ENCODE results near the gene LSS.

LSS gene

DNA sequence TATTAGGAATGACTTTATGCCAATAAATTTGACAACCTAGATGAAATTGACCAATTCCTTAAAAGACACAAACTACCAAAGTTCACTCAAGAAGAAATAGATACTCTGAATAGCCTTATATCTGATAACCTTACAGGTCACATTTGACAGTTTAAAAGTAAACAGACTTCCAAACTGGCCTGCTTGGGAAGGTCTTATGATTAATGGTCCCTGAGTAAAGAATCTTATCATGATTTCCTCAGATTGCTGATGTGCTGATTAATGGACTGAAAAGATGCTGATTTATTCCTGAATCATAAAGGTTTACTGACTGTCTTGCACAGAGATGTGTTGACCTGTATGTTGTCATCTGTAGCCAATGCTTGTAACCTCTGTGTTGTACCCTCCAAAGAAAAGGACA lies 63.5 kb downstream of the LSS start:
- no peak for DNase-seq

DNA sequence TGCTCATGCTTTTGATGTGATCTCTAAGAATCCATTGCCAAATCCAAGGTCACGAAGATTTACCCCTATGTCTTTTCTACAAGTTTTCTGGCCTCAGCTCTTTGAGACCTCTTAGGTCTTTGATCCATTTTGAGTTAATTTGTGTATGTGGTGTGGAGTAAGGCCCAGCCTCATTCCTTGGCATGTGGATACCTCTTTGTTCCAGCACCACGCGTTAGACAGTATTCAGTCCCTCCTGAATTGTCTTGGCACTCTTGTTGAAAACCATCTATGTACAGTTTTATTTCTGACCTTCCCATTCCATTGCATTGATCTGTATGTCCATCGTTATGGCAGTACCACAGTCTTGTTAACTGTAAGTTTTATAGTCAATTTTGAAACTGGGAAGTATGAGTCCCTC lies 65.2 kb downstream of the LSS start:
- no peak for DNase-seq

DNA sequence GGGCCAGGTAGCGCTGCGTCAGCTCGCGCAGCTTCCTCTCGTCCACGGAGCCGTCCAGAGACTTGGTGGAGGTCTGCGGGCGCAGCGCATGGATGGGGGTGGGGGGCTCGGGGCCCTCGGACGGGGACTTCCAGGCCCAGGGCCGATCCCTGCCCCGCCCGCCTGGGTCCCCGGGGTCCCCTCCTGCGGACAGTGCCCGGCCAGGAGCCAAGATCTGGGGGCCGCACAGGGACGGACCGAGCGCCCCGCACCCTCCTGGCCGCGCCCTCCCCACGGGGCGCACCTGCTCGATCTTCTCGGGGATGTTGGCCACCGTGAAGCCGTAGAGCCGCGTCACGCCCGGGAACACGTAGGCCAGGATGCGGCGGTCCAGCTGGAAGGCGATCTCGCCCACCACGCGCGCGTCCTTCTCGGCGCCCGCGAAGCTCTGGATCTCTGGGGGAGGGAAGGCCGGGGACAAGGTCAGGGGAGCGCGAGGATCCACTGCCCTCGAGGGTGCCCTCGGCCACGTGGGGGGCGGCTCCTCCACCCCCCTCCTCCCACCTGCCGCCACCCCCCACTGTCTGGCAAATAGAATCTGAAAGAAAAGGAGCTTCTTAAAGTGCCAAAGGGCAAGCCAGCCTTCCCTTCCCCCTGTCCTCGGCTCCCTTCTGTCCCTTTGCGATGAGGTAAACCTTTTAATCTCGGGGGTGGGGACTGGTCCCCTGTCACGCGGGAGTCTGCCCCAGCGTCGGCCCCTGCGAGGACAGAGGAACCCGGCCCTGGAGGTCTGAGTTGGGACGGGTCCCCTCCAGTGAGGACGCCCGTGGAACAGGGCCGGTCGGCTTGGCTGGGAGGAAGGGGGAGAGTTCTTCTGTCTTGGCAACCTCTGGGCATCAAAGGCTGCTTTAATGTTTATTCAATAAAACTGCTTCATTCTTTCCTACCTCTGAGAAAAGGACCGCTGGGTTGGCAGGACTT lies 66.7 kb downstream of the LSS start:
- no peak for DNase-seq

DNA sequence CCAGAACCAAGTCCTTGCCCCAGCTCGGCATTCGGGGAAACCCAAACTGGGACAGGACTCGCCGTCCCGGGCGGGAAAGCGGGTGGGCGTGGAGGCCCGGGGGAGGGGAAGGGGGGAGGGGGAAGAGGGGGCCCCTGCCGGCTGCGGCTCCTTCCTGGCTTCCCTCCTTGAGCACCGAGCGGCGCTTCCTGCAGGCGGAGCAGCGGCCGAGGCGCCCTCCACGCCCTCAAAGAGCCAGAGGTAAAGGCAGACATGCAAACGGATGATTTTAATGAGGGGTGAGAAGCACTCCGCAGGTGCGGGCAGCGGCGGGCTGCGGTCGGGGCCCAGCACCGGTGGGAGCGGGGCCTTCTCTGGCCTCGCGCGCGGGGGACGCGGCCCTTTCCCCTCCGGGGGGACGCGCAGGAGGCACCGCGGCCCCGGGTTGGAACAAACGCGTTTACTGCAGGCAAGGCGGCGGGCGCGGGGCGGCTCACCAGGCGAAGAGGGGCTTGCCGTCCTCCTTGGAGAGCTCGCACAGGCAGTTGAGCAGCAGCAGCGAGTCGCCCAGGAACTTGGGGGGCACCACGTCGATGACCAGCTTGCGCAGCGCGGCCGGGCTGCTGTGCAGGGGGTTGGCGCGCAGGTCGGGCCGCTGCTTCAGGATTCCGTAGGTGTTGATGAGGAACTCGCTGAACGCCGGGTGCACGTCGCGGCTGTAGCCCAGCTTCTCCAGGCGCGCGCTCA lies 67.5 kb downstream of the LSS start:
- DNase-seq, result no peak

DNA sequence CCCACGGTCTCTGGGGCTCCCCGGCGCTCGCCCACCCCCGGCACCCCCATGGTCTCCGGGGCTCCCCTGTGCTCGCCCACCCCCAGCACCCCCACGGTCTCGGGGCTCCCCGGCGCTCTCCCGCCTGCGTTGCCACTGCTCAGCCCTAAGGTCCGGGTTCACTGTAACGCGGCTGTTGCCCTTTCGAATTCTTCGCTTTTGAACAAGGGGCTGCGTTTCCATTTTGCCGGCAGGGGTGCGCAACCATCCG lies 68.0 kb downstream of the LSS start:
- DNase-seq, result no peak

DNA sequence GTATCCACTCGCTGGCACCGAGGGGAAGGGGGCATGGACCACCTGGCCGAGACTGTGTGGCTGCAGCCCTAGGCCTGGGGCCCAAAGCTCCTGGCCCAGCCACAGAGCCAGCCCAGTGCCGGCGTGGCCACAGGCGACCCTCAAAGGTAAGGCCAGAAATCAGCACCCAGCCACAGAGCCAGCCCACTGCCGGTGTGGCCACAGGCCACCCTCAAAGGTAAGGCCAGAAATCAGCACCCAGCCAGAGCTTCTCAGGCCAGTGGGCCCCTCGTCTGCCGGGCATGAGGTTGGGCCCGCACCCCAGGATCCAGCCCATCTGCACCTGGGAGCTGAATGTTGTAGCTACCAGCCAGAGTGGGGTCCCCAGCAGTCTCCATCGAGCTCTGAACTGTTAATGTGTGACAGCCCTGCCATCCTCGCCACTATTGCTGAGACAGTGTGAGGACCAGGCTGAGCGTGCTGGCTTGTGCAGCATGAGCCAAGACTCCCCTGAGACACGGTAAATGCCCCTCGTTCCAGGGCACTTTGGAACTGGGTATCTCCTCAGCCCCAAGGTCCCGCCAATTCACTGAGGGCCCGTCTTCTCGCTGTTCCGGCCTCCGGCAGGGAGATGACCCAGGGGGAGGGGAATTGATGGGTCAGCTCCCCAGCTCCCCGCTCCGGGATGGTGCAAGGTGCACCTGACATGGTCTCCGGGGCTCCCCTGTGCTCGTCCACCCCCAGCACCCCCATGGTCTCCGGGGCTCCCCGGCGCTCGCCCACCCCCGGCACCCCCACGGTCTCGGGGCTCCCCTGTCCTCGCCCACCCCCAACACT lies 68.5 kb downstream of the LSS start:
- DNase-seq, result no peak

DNA sequence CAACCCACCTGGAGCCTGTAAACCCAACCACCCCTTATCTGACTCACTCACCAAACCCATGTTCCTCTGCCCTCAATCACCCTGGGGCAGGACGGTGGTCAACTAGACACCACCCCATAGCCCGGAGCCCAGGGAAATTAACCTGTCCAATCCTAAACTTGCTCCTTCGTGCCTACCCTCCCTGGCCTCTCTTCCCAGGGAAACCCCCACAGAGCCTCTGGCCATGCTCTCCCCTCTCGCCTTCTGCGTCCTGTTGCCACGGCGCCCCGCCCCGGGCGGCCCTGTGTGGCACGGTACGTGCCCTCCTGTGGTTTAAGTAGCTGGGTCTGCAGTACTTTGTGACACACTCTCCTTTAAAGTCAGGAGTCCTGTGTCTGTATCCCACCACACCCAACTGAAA lies 69.2 kb downstream of the LSS start:
- no peak for DNase-seq

DNA sequence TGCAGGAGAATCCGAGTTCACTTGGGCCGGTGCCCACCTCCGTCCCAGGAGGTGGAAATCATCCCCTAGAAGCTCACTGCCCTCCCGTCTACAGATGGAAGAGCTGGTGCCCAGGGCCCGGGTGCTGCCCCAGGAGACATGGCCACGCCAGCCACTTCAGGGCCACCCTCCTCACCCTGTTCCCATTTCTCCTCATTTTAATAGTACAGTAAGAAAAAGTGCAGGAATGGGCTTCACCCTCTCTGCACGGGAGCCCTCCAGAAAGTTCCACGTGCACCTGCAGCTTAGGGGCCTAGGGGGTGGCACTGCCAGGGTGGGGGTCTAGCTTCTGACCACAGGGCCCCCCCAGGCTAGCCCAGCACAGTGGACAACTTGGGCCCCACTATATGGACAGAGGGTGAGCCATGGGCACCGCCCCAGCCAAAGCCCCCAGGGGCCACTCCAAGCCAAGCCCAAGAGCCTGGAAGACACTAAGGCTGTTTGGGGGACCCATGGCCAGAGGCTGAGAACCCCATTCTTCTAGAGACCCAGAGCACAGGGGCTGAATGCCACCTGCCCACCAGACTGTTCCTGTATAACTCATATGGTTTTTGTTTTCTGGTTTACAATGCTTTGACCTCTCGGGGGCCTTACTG lies 69.8 kb downstream of the LSS start:
- DNase-seq, result no peak

DNA sequence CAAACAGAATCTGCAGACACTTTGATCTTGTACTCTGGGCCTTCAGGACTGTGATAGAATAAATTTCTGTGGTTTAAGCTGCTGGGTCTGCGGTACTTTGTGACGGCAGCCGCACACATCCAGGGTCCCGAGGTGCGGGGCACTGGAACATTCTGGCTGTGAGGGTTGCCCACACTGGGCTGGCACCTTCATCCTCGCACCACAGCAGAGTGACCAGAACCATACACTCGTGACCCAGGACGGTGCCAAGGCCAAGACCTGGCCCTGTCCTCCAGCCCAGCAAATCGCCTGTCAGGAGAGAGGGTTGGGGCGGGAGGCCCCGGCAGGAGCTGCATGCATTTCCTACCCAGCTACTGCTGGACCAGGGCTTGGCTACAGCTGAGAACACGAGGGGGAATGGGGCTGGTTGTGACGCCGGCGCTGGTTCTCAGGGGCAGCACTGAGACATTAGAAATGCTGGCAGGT lies 70.6 kb downstream of the LSS start:
- DNase-seq, result no peak

DNA sequence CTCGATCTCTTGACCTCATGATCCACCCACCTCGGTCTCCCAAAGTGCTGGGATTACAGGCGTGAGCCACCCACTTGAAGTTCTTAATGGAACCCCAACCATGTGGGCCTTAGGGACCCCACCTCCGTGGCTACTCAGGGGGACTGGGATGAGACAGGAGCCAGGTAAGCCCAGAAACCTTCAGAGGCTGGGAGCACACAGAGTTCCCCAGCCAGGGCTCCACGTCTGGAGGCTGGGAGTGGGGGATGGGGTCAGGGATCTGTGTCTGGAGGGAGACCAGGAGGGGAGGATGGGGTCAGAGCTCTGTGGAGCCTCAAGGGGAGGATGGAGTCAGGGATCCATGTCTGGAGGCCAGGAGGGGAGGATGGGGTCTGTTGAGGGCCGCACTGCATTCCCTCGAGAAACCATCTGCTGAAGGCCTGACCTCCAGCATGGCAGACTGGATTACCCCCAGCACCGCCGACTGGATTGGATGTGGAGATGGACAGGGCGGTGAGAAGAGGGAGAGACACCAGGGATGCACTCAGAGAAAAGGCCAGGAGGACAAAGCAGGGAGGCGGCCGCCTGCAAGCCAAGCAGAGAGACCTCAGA lies 71.1 kb downstream of the LSS start:
- DNase-seq, result no peak

DNA sequence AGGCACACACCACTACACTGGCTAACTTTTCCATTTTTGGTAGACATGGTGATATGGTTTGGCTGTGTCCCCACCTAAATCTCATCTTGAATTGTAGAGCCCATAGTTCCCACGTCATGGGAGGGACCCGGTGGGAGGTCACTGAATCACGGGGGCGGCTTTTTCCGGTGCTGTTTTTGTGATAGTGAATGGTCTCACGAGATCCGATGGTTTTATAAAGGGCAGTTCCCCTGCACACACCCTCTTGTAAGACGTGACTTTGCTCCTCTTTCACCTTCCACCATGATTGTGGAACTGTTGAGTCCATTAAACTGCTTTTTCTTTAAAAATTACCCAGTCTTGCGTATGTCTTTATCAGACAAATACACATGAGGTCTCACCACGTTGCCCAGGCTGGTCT lies 71.9 kb downstream of the LSS start:
- DNase-seq, result no peak

DNA sequence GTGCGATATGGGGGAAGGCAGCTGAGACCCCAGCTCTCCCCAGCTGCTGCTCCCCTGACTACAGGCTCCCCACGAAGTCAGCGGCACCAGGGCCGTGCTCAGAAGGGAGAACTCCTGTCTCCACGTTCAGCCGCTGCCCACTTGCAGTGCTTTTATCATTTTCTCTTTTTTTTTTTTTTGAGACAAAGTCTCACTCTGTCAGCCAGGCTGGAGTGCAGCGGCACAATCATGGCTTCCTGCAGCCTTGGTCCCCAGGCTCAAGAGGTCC lies 72.3 kb downstream of the LSS start:
- DNase-seq, result no peak

DNA sequence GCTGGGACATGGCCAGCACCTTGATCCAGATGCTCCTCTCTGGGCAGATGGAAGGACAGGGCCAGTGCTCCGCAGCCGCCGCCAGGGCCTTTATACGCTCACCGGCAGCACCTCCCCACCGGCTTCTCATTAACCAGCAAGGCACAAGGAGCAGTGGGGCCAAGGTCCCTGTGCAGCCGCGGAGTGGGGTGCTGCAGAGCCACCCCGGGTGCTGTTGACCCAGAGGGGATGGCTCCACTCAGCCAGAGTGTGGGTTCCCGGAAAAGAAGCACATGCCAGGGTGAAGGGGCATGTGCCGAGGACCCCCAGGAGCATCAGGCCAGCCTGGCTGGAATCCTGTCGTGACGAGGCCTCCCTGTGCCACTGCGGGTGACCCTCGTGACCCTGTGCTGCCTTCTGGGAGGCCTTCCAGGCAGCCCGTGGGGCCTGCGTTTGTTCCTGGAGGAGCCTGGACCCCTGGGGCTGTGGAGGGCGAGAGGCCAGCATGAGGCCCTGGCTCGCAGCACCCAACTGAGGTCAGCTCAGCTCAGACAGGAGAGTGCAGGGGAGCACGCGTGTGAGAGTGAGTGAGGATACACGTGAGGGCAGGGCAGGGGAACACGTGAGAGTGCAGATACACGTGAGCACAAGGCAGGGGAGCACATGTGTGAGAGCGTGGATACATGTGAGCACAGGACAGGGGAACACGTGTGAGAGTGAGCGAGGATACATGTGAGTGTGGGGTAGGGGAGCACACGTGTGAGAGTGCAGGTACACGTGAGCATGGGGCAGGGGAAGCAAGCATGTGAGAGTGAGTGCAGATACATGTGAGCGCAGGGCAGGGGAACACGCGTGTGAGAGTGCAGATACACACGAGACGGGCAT lies 72.8 kb downstream of the LSS start, which contains the start of gene FTCD:
TSS of gene FTCD (minus strand) at position 66 of the 864 bp plus-strand sequence. CDS start at position 10, 56 bp downstream.
- DNase-seq, result no peak

DNA sequence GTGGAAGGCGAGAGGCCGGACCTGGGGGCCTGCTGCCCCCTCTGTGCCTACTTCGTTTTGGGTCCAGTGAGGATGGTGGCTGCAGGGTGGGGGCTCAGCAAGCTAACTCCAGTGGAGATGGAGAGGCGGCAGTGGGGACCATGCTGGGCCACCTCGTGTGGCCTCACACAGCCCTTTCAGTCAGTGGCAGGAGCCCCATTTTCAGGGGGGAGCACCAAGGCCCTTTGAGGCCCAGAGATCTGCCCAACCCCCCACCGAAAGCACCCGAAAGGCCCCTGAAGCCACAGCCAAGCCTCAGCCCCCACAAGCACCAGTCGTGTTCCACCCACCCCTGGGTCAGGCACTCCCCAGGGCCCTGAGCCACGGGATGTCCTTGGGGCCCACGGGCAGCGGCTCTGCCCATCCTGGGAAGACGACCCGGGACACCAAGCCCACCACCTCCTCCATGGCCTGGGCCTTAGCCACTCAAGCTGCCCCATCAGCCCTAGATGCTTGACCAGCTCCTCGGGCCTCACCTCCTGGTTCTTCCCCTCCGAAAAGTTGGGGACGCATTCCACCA lies 73.5 kb downstream of the LSS start:
- no peak for DNase-seq

DNA sequence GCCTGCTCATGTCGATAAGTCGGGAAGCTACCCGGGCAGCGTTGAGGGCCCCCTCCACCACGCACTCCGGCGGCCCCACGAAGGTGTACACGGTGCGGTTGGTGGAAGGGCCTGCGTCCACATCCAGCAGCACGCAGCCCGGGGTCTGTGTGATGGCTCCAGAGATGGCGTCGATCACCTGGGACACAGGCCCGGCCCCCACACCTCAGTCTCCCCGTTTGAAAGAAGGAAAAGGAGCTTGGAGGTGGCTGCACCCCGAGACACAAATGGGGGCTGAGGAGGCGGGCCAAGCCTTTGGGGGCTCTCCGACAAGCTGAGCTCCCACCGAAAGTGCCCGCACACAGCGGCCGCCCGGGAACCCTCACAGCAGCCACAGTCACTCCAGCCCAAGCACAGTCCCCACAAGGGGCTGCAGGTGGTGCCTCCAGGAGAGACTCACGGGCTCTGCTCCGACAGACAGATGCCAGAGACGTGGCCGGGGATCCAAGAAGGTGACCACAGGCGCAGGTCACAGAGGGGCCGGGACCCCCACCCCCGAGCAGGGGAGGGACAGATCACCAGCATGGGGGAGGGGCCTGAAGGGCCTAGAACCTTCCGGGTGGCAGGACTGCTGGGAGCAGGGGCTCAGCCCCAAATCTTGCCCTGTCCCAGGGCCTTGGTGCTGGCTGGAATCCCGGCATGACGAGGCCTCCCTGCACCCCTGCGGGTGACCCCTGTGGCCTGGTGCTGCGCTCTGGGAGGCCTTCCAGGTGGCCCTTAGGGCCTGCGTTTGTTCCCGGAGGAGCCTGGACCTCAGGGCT lies 74.2 kb downstream of the LSS start:
- no peak for DNase-seq

DNA sequence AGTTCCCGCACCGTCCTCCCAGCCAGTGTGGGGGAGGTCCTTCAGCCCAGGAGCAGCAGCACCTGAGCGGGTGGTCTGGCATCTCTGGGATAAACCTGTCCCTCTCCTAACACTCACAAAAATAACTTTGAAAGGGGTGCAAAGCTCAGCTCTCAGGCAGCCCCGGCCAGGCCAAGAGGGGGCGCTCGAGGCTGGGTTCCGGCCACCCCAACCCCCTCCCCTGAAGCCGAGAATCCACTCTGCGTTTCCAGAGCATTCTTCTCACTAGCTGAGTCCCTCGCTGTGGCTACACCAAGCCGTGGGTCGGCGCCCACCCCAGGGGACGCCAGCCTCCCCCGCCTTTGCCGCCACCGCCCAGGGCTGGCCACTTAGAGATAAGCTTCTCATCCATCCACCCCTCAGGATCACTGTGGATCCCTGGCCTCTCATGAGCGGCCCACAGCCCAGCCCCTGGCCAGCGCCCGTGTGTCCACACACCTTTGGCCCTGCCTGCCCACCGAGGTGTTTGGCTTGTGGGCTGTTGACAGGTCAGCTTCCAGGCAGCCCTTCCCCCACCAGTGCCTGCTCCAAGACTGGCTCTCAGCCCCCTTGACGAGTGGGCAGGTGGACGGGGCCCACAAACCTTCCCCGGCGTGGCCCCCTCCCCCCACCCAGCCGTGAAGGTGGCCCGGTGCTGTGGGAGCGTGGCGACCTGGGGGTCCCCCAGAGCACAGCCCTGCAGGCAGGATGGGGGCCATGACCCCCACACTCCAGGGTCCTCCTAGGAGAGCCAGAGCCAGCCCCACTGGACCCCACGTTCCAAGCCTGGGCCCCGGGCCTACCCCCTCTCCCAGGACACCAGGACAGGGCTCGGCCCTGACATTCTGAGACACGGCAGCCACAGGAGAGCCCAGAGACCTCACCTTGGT lies 75.1 kb downstream of the LSS start:
- peak; percentile 36 to 68 (median 43) for DNase-seq

DNA sequence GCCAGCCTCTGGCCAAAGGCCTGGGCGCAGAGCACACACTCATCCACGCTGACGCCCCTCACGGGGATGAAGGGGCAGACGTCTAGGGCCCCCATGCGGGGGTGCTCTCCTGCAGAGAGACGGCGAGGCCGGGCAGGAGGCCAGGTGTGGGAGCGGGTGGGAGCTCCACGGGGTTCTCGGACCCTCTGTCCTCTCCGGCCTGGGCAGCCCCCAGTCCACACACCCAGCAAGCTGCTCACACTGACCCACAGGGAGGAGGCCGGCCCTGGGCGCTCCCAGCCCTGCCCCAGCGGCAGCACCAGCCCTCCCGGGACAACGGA lies 75.7 kb downstream of the LSS start:
- no peak for DNase-seq

DNA sequence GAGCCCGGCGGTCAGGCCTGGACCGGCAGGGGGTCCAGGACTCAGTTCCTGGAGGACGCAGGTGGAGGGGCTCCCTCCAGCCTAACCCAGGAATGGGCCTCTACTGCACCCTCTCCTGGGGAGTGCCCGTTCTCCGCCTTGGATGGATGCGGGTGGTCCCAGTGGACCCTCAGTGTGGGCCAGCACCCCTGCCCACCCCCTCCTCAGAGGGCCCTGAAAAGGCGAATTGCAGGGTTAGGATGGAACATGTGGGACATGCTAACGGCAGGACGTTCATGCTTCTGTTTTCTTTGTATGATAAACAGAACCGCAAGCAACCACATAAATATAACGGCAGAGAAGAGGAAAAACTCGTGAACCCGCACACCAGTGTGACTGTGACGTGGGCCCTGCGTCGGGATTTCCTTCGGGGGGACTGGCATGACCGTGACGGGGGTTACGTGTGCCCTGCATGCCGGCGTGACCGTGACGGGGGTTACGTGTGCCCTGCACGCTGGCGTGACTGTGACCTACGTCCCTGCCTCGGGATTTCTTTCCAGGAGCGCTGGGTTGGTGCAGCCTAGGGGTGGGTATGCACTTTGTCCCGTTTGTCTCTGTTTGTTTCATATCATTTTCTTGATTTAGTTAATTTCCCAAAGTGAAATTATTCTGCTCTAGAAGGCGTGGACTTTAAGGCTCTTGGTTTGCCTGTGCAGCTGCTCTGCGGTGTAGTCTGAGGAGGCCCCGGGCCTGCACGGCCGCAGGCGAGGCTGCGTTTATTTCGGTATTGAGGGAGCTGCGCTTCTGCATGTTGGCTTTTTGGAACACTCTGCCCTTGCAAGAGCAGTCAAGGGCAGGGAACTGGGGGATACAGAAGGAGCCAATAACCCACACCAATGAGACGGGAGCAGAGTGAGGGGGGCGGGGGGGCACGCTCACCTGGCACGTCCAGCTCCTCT lies 76.3 kb downstream of the LSS start:
- no peak for DNase-seq

All from suppressor macrophage treated with lipopolysaccharide for 1 hour (primary cell).